ENCODE results near the gene NELL1.

GRCh38 chr11:21142007-21142406, 472.6 kb downstream of the NELL1 start:
- TF ChIP-seq POLR2AphosphoS5 (IDR thresholded peaks at IDR 0.05), result no peak
- no peak for TF ChIP-seq POLR2A (IDR thresholded peaks at IDR 0.05)
- no peak for TF ChIP-seq CTCF (IDR thresholded peaks at IDR 0.05)

Measured in transverse colon (tissue), 4 donors.